Measurements from ENCODE around the gene CST8. TPM values are rescaled to one million over a fixed set of nuclear protein-coding genes. Genes with fewer than 3 reads are reported as not detected.

Gene CST8
- total RNA-seq, 4 donors from 2014 or later, result not detected

DNA sequence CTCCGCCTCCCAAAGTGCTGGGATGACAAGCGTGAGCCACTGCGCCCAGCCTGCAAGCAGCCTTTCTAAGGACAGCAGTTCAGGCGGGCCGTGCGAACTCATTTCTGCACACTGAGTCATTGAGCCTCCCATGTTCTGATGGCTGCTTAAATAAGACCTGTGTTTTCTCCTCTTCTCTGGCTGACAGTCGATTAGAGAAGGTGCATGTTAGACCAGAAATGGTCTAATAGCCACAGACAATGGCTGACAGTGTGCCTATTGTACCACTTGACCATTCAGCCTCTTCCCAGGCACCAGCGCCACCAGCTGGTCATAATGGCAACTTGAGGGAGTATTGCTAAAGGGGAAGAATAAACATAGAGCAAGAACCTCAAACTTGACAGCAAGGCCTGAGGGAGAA, 44.4 kb upstream of the CST8 start:
- Histone ChIP-seq H3K4me1 (no peaks in the 10 kb centered on the region), H3K27ac (no peak overlapping the region), H3K36me3 (no peaks in the 10 kb centered on the region), H3K27me3 (no peaks in the 10 kb centered on the region), H3K4me3 (no peak overlapping the region), H3K9me3 (no peaks in the 10 kb centered on the region)
- no peak for TF ChIP-seq POLR2A (IDR thresholded peaks at IDR 0.05)
- TF ChIP-seq, protein P1, sequence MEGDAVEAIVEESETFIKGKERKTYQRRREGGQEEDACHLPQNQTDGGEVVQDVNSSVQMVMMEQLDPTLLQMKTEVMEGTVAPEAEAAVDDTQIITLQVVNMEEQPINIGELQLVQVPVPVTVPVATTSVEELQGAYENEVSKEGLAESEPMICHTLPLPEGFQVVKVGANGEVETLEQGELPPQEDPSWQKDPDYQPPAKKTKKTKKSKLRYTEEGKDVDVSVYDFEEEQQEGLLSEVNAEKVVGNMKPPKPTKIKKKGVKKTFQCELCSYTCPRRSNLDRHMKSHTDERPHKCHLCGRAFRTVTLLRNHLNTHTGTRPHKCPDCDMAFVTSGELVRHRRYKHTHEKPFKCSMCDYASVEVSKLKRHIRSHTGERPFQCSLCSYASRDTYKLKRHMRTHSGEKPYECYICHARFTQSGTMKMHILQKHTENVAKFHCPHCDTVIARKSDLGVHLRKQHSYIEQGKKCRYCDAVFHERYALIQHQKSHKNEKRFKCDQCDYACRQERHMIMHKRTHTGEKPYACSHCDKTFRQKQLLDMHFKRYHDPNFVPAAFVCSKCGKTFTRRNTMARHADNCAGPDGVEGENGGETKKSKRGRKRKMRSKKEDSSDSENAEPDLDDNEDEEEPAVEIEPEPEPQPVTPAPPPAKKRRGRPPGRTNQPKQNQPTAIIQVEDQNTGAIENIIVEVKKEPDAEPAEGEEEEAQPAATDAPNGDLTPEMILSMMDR (IDR thresholded peaks at IDR 0.05), result peak in 2 of 4 experiments; percentile 38 to 40
- WGBS, 2 donors (ENCODE audit: low coverage in 1 of 2), result 20 to 82% methylated on average over 1 to 6 of the region's 8 CpGs
- ATAC-seq, result no peak

DNA sequence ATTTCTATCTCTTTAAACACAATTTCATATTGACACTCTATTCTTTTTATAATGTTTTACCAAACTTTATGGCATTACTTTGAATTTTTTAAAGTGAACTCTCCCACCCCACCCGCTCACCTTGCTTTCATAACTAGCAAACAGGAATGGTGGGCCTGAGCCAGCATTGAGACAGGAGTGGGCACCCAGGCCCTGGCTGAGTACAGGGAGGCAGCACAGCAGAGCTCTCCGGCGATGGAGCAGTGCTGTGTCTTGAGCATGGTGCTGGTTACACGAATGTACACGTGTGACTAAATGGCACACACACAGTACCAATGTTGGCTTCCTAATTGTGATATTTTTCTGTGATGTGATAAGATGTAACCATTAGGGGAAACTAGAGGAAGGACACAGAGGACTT, 42.8 kb upstream of the CST8 start:
- Histone ChIP-seq H3K9me3 (no peaks in the 10 kb centered on the region), H3K27me3 (peaks cover 5% of the 10 kb centered on the region), H3K4me3 (no peak overlapping the region), H3K4me1 (no peaks in the 10 kb centered on the region), H3K36me3 (no peaks in the 10 kb centered on the region), H3K27ac (no peak overlapping the region)
- TF ChIP-seq POLR2AphosphoS5 (IDR thresholded peaks at IDR 0.05) (no peak), POLR2A (IDR thresholded peaks at IDR 0.05) (no peak), EP300 (IDR thresholded peaks at IDR 0.05) (no peak)
- TF ChIP-seq, protein P1 (IDR thresholded peaks at IDR 0.05), result no peak
- no peak for ATAC-seq
- 85 to 100% methylated on average over 4 to 5 of the region's 5 CpGs for WGBS, 2 donors (ENCODE audit: low coverage in 1 of 2)

DNA sequence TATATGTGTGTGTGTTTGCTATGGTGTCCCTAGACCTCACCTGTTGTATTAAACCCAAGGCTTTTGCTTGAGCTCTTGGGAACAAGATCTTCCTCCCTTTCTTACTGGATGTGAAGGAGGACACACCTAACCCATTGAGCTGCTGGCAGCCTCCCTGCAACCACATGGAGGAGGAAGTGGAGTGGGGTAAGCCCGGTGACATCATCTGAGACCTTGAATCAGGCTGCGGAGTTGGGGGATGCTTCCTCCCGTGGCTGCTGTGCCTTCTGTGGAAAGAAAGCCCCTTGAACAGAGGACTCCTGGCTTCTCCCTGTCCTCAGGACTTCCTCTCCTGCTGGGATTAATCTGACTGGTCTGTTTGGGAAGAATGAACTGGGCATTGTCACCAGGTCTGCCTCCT, 41.5 kb upstream of the CST8 start:
- ATAC-seq, result no peak
- H3K4me3 ChIP-seq, result no peak overlapping the region
- no peaks in the 10 kb centered on the region for H3K36me3 ChIP-seq
- peaks cover 16% of the 10 kb centered on the region for H3K27me3 ChIP-seq
- no peaks in the 10 kb centered on the region for H3K9me3 ChIP-seq
- no CpG with 5 or more reads among the region's 3 CpGs for WGBS, 2 donors (ENCODE audit: low coverage in 1 of 2)
- no peak overlapping the region for H3K27ac ChIP-seq
- TF ChIP-seq POLR2A (IDR thresholded peaks at IDR 0.05) (no peak), EP300 (IDR thresholded peaks at IDR 0.05) (no peak), POLR2AphosphoS5 (IDR thresholded peaks at IDR 0.05) (no peak)
- TF ChIP-seq, protein P1 (IDR thresholded peaks at IDR 0.05), result no peak
- H3K4me1 ChIP-seq, result no peaks in the 10 kb centered on the region

DNA sequence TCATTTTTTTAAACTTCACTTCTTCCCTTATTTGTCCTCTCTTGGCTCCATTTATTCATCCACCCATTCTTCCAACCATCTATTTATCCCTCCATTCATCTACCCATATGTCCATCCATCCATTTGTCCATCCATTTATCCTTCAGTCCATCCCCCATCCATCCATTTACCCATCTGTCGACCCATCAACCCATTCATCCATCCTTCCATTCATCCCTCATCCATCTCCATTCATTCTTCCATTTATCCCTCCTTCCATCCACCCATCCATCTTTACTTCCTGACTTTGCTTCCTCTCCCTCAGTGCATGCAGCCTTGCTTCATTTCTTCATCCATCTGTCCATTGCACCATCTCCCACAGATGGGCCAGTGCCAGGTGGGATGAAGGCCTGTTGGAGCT, 40.0 kb upstream of the CST8 start:
- Histone ChIP-seq H3K4me1 (no peaks in the 10 kb centered on the region), H3K9me3 (peaks cover 0 to 6% (median 0%) of the 10 kb centered on the region in 3 donors), H3K4me3 (no peak overlapping the region), H3K36me3 (no peaks in the 10 kb centered on the region), H3K27ac (no peak overlapping the region), H3K27me3 (peaks cover 20% of the 10 kb centered on the region)
- ATAC-seq, result no peak
- TF ChIP-seq POLR2A (IDR thresholded peaks at IDR 0.05), result no peak
- no peak for TF ChIP-seq EP300 (IDR thresholded peaks at IDR 0.05)
- TF ChIP-seq, protein P1 (IDR thresholded peaks at IDR 0.05), result no peak
- no peak for TF ChIP-seq POLR2AphosphoS5 (IDR thresholded peaks at IDR 0.05)
- 83% methylated on average over 1 of the region's 1 CpG for WGBS, 2 donors (ENCODE audit: low coverage in 1 of 2)

DNA sequence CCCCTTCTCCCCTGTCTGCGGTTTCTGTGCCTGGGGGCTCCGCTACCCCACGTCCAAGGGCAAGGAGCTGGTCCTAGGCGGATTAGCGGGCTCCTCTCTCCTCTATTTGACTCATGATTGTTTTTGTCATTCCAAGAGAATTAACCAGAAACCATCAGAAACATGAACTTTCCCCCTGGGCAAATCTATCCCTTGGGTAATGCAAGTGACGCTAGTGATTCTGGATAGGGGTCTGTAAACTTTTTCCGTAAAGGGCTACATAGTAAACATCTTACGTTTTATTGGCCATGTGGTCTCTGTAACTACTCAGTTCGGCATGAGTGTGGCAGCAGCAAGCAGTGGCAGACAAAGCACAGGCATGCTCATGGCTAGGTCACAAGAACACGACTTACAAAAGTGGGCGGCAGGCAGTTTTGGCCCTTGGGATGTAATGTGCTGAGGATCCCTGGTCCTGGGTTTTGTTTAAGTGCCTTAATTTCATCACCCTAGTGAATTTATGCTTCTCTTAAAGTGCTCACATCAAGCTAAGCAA, 38.9 kb upstream of the CST8 start:
- TF ChIP-seq POLR2A (IDR thresholded peaks at IDR 0.05) (no peak), POLR2AphosphoS5 (IDR thresholded peaks at IDR 0.05) (no peak)
- no peaks in the 10 kb centered on the region for H3K4me1 ChIP-seq
- no peak overlapping the region for H3K27ac ChIP-seq
- ATAC-seq, result no peak
- peaks cover 20% of the 10 kb centered on the region for H3K27me3 ChIP-seq
- WGBS, 2 donors (ENCODE audit: low coverage in 1 of 2), result 38% methylated on average over 6 to 7 of the region's 11 CpGs
- peaks cover 0 to 6% (median 0%) of the 10 kb centered on the region in 3 donors for H3K9me3 ChIP-seq
- H3K4me3 ChIP-seq, result no peak overlapping the region
- H3K36me3 ChIP-seq, result no peaks in the 10 kb centered on the region
